Amniotic epithelial cell (primary cell): ENCODE data around the gene FFAR3.

Experiments
- DNase-seq: peaks from one replicate; pipeline ENCODE4 v3.0.0-alpha.2; 2010; ENCODE audit warnings: low read depth

FFAR3 gene

GRCh38 chr19:35330475-35330874 lies 27.8 kb upstream of the FFAR3 start:
- no peak for DNase-seq

DNA sequence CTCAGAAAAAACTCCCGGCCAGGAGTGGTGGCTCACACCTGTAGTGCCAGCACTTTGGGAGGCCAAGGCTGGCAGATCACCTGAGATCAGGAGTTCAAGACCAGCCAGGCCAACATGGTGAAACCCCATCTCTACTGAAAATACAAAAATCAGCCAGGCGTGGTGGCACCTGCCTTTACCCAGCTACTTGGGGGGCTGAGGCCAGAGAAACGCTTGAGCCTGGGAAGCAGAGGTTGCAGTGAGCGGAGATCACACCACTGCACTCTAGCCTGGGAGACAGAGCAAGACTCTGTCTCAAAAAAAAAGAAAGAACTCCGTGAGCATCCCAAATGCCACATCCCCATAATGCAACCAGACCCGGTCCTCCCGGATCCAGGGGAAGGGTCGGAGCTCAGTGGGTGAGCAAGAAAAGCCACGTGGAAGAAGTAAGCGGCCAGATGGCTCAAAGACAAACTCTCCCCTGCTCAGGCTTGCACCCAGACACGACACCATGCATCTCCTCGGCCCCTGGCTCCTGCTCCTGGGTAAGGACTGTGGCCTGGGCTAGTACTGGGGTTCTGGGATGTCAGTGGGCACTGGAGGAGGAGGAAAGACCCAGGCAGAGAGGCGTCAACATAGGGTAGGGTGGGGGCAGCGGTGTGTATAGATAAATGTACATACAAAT lies 26.6 kb upstream of the FFAR3 start:
- DNase-seq = no peak

DNA sequence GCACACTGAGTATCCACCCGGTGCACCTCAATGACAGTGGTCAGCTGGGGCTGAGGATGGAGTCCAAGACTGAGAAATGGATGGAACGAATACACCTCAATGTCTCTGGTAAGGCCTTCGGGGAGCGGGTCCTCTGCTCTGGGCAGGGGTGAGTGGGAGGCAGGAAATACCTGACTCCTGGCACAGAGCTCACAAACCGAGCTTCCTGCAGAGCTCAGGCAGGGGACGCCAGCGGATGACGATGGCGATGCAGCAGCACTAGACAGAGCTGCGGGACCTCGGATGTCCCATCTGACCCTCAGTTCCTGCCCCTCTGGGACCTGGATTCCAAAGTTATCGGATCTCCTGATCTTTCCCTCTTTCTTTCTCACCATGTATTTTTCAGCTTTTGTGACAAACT lies 25.4 kb upstream of the FFAR3 start:
- DNase-seq = no peak

- DNase-seq = no peak
Measured at GRCh38 chr19:35334144-35334753, 24.0 kb upstream of the FFAR3 start.

DNA sequence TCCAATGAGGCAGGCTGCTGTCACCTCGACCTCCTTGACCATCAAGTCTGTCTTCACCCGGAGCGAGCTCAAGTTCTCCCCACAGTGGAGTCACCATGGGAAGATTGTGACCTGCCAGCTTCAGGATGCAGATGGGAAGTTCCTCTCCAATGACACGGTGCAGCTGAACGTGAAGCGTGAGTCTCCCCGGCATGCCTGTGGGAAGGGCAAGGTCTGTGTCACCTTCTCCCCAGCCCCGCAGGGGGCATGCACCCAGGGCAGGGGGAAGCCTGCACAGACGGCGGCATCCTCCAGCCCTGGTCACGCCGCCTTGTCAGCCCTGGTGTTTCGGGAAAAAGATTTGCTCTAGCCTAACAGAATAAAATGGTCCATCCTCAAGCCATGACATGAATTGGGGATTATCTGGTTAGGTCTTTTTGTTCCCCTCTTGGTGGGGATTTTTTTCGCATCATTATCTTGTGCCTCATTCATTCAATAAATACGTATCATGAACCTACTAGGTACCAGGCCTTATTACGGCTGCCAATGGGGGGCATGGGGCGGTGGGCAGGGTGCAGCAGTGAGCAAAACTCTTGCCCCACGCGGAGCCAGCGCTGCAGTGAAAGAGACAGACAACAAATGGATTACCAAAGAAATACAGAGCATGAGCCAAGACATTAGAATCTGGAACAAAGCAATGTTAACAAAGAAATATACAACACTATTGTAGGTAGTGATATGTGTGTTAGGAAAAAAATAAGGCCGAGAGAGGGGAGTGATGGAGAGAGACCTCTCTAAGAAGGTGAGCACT lies 21.9 kb upstream of the FFAR3 start:
- no peak for DNase-seq

GRCh38 chr19:35337097-35337983 lies 20.9 kb upstream of the FFAR3 start:
- DNase-seq = no peak

DNA sequence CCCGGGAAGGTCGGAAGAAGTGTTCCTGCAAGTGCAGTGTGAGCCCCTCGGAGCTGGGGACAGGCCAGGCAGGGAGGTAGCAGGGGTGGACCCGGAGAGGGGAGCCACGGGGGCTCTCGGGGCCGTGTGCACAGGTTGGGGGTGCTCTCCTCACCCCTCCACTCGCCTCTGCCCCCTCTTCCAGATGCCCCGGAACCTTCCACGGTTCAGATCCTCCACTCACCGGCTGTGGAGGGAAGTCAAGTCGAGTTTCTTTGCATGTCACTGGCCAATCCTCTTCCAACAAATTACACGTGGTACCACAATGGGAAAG lies 20.3 kb upstream of the FFAR3 start:
- DNase-seq = no peak

DNA sequence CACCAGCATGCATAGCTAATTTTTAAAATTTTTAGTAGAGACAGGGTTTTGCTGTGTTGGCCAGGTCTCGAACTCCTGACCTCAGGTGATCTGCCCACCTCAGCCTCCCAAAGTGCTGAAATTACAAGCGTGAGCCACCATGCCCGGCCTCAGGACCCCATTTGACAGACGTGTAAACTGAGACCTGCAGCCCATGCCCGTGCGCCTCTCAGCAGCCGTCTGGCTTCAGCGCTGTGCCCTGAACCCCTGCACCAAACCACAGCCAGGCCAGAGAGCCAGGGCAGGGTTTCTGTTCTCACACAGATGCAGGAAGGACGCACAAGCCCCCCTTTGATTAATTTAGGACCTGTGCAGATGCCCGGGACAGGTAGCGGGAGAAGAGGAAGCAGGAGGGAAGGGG lies 17.8 kb upstream of the FFAR3 start:
- DNase-seq = no peak

DNA sequence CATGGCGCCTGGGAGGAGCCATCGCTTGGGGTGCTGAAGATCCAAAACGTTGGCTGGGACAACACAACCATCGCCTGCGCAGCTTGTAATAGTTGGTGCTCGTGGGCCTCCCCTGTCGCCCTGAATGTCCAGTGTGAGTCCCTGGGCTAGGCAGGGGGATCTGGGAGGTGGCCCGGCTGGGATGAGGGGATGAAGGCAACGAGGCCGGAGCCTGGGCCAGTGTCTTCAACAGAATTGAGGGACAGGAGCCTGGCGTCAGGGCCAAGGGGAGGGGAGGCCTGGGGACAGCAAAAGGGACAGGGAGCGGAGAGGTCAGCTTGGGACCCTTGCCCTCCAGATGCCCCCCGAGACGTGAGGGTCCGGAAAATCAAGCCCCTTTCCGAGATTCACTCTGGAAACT lies 17.3 kb upstream of the FFAR3 start:
- no peak for DNase-seq

DNA sequence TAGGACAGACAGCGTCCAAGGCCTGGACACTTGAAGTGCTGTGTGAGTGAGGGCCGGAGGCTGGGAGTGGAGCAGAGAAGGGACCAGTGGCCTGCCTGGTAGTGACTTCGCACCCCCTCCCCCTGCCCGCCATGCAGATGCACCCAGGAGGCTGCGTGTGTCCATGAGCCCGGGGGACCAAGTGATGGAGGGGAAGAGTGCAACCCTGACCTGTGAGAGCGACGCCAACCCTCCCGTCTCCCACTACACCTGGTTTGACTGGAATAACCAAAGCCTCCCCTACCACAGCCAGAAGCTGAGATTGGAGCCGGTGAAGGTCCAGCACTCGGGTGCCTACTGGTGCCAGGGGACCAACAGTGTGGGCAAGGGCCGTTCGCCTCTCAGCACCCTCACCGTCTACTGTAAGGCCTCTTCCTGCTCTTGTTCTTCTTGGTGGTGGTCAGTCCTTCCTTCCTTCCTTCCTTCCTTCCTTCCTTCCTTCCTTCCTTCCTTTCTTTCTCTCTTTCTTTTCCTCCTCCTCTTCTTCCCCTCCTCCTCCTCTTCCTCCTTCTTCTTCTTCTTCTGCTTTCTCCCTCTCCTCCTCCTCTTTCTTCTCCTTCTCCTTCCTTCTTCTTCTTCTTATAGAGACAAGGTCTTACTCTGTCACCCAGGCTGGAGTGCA lies 16.6 kb upstream of the FFAR3 start:
- DNase-seq = no peak

DNA sequence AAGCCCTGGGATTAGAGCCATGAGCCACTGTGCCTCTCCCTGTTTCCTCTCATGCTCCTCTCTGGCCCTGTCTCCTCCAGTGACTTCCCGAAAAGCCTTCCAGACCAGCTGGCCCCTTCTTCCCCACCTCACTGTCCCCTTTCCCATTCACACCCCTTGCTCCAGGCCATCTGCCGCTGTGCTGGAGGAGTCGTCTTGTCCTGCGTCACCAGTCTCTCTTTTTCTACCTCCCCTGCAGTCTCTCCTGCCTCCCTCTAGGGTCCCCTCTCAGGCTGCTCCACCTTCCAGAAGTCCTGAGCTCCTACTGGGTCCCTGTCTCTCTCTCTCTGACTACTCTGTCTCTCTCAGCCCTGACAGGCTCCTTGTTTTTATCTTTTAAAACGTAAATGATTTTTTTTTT lies 15.8 kb upstream of the FFAR3 start:
- DNase-seq = no peak

GRCh38 chr19:35344511-35345031 lies 13.7 kb upstream of the FFAR3 start:
- no peak for DNase-seq

GRCh38 chr19:35345671-35346111 lies 12.6 kb upstream of the FFAR3 start:
- DNase-seq = no peak

DNA sequence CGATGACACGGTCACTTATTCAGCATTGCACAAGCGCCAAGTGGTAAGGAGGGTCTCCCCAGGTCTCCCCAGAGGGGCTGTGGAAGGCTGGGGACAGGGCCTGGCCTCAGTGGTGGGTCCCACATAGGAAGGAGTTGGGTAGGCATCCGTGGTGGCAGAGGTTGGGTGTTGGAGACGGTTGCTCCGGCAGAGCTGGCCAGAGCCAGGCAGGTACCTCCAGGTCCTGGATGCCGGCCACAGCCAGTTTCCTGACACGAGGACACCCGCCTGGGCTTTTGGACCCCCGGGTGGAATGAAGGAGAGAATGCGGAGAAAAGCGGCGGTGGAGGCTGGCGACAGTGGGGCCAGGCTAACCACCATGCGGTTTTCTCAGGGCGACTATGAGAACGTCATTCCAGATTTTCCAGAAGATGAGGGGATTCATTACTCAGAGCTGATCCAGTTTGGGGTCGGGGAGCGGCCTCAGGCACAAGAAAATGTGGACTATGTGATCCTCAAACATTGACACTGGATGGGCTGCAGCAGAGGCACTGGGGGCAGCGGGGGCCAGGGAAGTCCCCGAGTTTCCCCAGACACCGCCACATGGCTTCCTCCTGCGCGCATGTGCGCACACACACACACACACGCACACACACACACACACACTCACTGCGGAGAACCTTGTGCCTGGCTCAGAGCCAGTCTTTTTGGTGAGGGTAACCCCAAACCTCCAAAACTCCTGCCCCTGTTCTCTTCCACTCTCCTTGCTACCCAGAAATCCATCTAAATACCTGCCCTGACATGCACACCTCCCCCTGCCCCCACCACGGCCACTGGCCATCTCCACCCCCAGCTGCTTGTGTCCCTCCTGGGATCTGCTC lies 11.8 kb upstream of the FFAR3 start:
- no peak for DNase-seq

- no peak for DNase-seq
Measured at GRCh38 chr19:35347171-35347929, 10.9 kb upstream of the FFAR3 start, which contains the start of gene FFAR1. Gene FFAR1 (plus strand): TSS chr19:35347902. CDS start chr19:35351552, 3,650 bp downstream.

DNA sequence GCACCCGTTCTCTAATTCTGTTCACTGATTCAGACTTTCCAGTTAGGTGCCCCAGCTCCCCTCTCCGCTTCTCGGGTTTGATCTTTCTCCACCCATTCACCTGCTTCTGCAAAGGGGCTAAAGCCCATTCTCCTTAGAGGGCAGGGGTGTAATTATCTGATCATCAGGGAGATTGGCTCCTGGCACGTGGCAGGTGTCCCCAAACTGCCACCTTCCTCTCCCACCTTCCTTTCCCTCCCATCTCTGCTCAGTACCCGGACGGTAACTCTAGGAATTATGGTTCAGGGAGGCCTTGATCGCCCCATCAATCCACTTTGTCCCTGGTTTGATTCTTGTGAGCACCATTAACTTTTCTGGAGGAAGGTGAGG lies 10.3 kb upstream of the FFAR3 start:
- no peak for DNase-seq

DNA sequence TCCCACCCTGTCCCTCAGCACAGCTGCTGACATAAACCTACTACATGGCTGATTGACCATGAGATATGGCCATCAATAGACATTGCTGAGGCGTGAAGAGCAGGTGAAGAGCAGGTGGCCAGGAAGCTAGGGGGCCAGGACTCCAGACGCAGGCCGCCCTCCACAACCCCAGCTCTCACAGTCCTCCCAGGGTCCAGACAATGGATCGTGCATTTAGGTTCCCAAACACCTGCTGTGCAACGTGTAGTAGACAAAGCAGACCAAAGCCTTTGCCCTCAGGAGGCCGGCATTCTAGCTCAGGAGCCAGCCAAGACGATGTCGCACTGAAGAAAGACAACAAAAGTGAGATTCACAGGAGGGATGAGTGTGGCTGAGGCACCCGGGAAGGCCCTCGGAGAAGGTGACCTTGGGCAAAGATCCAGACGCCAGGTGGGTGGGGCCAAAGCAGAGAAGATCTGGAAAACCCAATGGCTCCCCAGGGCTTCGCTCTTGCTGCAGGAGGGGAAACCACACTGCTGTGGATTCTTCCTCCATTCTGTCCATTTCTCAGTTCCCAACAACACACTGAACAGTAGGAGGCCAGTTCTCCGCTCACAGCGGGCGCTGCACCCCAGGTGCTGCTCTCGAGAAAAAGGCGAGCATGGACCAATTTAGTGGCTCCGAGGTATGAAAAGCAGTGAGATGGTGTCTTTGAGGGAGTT lies 9.2 kb upstream of the FFAR3 start:
- no peak for DNase-seq

- DNase-seq = no peak
Measured at GRCh38 chr19:35349614-35350521, 8.4 kb upstream of the FFAR3 start.
